Measurements from ENCODE around the gene FDXR. TPM values are rescaled to one million over a fixed set of nuclear protein-coding genes. Genes with fewer than 3 reads are reported as not detected.

The FDXR gene
- polyA plus RNA-seq, 2 of the 4 experiments (the other 2 are of a cell fraction), result 32.5 to 43.3 TPM

DNA sequence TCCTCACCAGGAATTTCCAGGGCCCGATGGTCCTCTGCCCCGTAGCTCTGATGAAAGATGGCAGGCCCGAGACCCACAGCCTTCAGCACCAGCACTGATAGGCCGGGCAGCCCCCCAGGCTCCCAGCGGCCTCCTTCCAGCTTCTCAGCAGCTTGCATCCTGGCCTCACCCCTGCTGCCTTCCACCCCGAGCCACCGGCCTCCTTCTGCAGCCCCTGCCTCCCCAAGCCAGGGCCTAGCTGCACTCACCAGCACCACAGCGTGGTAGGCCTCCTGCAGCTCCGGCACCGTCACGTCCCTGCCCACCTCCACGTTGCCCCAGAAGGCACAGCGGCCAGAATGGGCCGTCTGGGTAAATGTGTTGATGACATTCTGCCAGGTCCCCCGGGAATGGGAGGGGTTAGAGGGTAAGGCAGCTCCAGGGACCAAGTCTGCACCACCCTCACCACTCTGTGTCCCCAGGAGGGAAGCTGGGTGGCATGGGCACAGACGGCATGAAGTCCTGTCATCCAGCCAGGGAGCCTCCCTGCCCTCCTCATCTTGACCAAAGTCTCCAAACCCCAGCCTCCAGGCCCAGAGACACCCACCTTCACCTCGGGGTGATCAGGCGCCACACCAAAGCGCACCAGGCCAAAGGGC is 6.5 kb downstream of the FDXR start:
- Histone ChIP-seq H3K4me3 (no peak overlapping the region), H3K4me2 (no peak overlapping the region), H3K9me3 (peaks cover 5% of the 10 kb centered on the region; the same call in 2 of the 3 replicates), H3K4me1 (peaks cover 32% of the 10 kb centered on the region), H3K27ac (no peak overlapping the region)
- FAIRE-seq, result no peak
- TF ChIP-seq FOXS1 (CRISPR knock-in tag; IDR thresholded peaks at IDR 0.05), result no peak
- no peak for DNase-seq (ENCODE audit: low read depth in 1 of 2, low spot score in 1 of 2)
- ChIA-PET POLR2A (interaction anchor here (0.5 kb wide), 1 partner anchor 28 kb away, joined by 7 read pairs; no protein-coding TSS in a partner anchor), CTCF (interaction anchor here (0.6 to 42.4 kb wide), 18 partner anchors 4 to 300 kb away, joined by 3 to 1302 read pairs (median 8); partner anchors contain the start of genes FDXR, GRIN2C, MRPL58 and NAT9)
- ATAC-seq, result no peak
- 78% methylated on average over 19 of the region's 19 CpGs for WGBS (ENCODE audit: missing lambda C conversion rate)

DNA sequence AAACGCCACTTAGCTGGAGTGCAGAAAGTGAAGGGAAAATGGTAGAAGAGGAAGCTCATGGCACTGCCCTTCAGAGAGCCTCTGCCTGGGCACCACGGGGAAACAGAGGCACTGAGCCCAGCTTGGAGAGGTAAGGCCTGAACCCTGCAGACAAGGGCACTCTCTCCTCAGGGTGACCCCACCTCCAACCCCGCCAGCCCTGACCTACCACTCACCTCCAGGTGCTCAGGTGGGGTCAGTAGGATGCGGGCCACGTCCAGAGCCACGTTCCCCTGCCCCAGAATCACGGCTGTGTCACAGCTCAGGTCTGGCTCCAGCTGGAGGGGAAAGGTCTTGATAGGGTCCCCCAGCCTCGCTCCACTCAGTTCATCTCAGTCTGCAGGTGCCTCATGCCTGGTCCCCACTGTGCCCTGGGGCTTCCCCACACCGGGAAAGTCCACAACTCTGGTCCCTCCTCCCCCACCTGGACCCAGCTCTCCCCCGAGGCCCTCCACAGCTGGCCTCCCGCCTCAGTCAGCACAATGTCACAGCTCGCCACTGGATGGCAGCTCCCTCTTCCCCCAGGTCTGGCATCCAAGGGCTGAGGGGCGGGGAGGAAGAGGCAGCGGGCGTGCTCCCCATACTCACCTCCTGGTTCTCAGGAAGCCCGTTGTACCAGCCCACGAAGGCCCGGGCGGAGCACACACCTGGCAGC is 7.1 kb downstream of the FDXR start:
- H3K4me3 ChIP-seq, result no peak overlapping the region
- FAIRE-seq, result no peak
- CTCF ChIA-PET, result interaction anchor here (0.6 to 42.4 kb wide), 26 partner anchors 4 to 384 kb away, joined by 3 to 1302 read pairs (median 6); partner anchors contain the start of genes FDXR, GRIN2C, MRPL58 and NAT9
- no peak overlapping the region for H3K4me2 ChIP-seq
- ATAC-seq, result peak in 1 of 2 experiments; percentile 13; a peak in 2 of 6 replicates
- H3K9me3 ChIP-seq, result peaks cover 5% of the 10 kb centered on the region; the same call in 2 of the 3 replicates
- TF ChIP-seq RAD21 (conservative IDR thresholded peaks at IDR 0.05 in 1 of 2, IDR thresholded peaks at IDR 0.05 in 1 of 2) (no peak), ZFP36 (IDR thresholded peaks at IDR 0.05; ENCODE audit: borderline replicate concordance, partially characterized antibody) (no peak), EHF (CRISPR knock-in tag; IDR thresholded peaks at IDR 0.05) (no peak), PHF8 (IDR thresholded peaks at IDR 0.05; ENCODE audit: borderline replicate concordance, low read depth) (no peak), NR3C1 (IDR thresholded peaks at IDR 0.05) (no peak), BHLHE40 (IDR thresholded peaks at IDR 0.05; ENCODE audit: low read depth, low read length) (no peak), RNF2 (IDR thresholded peaks at IDR 0.05; ENCODE audit: borderline replicate concordance, low read depth) (no peak), TFCP2L1 (CRISPR knock-in tag; IDR thresholded peaks at IDR 0.05) (no peak), KDM1A (IDR thresholded peaks at IDR 0.05; ENCODE audit: low read depth) (no peak), SREBF2 (IDR thresholded peaks at IDR 0.05) (no peak), EP300 (IDR thresholded peaks at IDR 0.05) (no peak), ZNF302 (CRISPR knock-in tag; IDR thresholded peaks at IDR 0.05) (no peak)
- TF ChIP-seq, protein P1, sequence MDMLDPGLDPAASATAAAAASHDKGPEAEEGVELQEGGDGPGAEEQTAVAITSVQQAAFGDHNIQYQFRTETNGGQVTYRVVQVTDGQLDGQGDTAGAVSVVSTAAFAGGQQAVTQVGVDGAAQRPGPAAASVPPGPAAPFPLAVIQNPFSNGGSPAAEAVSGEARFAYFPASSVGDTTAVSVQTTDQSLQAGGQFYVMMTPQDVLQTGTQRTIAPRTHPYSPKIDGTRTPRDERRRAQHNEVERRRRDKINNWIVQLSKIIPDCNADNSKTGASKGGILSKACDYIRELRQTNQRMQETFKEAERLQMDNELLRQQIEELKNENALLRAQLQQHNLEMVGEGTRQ (IDR thresholded peaks at IDR 0.05), result no peak
- TF ChIP-seq, protein P2, sequence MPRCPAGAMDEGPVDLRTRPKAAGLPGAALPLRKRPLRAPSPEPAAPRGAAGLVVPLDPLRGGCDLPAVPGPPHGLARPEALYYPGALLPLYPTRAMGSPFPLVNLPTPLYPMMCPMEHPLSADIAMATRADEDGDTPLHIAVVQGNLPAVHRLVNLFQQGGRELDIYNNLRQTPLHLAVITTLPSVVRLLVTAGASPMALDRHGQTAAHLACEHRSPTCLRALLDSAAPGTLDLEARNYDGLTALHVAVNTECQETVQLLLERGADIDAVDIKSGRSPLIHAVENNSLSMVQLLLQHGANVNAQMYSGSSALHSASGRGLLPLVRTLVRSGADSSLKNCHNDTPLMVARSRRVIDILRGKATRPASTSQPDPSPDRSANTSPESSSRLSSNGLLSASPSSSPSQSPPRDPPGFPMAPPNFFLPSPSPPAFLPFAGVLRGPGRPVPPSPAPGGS (IDR thresholded peaks at IDR 0.05), result no peak
- 75% methylated on average over 15 of the region's 19 CpGs for WGBS (ENCODE audit: missing lambda C conversion rate)
- POLR2A ChIA-PET, result interaction anchor here (0.5 to 4.9 kb wide), 2 partner anchors 7 to 28 kb away, joined by 7 to 43 read pairs; partner anchors contain the start of gene FDXR
- peaks cover 32% of the 10 kb centered on the region for H3K4me1 ChIP-seq
- no peak overlapping the region for H3K27ac ChIP-seq
- DNase-seq (ENCODE audit: low read depth in 1 of 2, low spot score in 1 of 2), result no peak

DNA sequence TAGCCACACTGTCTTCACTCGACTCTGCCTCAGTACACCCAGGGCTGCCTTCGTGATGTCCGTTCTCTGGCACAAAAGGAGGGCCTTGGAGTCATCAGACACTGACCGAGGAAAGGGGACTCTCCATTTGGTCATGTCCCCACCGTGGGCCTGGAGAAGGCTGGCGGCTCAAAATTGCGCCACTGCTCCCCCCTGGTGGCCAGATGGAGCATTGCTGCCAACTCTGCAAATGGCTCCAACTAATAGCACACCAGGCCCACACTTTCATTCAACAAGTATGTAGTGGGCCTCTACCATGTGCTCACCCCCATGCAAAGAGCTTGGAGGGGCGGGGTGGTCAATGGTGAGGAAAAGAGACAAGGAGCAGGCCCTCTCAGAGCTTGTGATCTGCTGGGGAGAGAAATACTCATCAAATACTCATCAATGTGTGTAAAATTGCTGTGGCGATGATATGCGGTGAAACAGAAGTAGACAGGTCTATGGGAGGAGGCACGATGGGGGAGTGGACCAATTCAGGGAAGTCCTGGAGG is 7.9 kb downstream of the FDXR start:
- CTCF ChIA-PET, result interaction anchor here (0.6 to 42.4 kb wide), 26 partner anchors 5 to 385 kb away, joined by 3 to 1302 read pairs (median 6); partner anchors contain the start of genes FDXR, GRIN2C, MRPL58 and NAT9
- H3K4me2 ChIP-seq, result no peak overlapping the region
- H3K4me1 ChIP-seq, result peaks cover 38% of the 10 kb centered on the region
- ATAC-seq, result peak; percentile 49 to 74
- peaks cover 5% of the 10 kb centered on the region; the same call in 2 of the 3 replicates for H3K9me3 ChIP-seq
- peak; percentile 67 for FAIRE-seq
- no peak overlapping the region for H3K4me3 ChIP-seq
- 25% methylated on average over 11 of the region's 11 CpGs for WGBS (ENCODE audit: missing lambda C conversion rate)
- DNase-seq (ENCODE audit: low read depth in 1 of 2, low spot score in 1 of 2), result peak; percentile 78 to 85
- POLR2A ChIA-PET, result interaction anchor here (4.9 kb wide), 1 partner anchor 8 kb away, joined by 43 read pairs; the partner anchor contains the start of gene FDXR
- H3K27ac ChIP-seq, result no peak overlapping the region
- TF ChIP-seq CHD2 (IDR thresholded peaks at IDR 0.05; ENCODE audit: low read length, partially characterized antibody) (no peak), TP53 (CRISPR knock-in tag; IDR thresholded peaks at IDR 0.05) (no peak), CBX2 (IDR thresholded peaks at IDR 0.05; ENCODE audit: borderline replicate concordance, low read depth) (no peak), POLR2AphosphoS2 (conservative IDR thresholded peaks at IDR 0.05; ENCODE audit: low read length) (no peak), EHF (CRISPR knock-in tag; IDR thresholded peaks at IDR 0.05) (no peak), RAD21 (conservative IDR thresholded peaks at IDR 0.05 in 1 of 2, IDR thresholded peaks at IDR 0.05 in 1 of 2) (peak; percentile 76 to 85), RFX5 (IDR thresholded peaks at IDR 0.05) (no peak), CEBPB (IDR thresholded peaks at IDR 0.05) (peak in 1 of 2 experiments; percentile 53; a peak in 1 of 4 replicates), ESRRA (IDR thresholded peaks at IDR 0.05; ENCODE audit: borderline replicate concordance, low read length) (no peak), NR3C1 (IDR thresholded peaks at IDR 0.05) (no peak), RCOR1 (IDR thresholded peaks at IDR 0.05; ENCODE audit: low read depth, low read length) (no peak), TFCP2L1 (CRISPR knock-in tag; IDR thresholded peaks at IDR 0.05) (no peak), SMC3 (IDR thresholded peaks at IDR 0.05) (peak; percentile 73), HDAC2 (IDR thresholded peaks at IDR 0.05) (no peak), FOSL2 (IDR thresholded peaks at IDR 0.05) (no peak), FOSL2 (CRISPR knock-in tag; IDR thresholded peaks at IDR 0.05) (no peak)
- TF ChIP-seq, protein P3, sequence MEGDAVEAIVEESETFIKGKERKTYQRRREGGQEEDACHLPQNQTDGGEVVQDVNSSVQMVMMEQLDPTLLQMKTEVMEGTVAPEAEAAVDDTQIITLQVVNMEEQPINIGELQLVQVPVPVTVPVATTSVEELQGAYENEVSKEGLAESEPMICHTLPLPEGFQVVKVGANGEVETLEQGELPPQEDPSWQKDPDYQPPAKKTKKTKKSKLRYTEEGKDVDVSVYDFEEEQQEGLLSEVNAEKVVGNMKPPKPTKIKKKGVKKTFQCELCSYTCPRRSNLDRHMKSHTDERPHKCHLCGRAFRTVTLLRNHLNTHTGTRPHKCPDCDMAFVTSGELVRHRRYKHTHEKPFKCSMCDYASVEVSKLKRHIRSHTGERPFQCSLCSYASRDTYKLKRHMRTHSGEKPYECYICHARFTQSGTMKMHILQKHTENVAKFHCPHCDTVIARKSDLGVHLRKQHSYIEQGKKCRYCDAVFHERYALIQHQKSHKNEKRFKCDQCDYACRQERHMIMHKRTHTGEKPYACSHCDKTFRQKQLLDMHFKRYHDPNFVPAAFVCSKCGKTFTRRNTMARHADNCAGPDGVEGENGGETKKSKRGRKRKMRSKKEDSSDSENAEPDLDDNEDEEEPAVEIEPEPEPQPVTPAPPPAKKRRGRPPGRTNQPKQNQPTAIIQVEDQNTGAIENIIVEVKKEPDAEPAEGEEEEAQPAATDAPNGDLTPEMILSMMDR (IDR thresholded peaks at IDR 0.05), result peak; percentile 77
- TF ChIP-seq, protein P4, sequence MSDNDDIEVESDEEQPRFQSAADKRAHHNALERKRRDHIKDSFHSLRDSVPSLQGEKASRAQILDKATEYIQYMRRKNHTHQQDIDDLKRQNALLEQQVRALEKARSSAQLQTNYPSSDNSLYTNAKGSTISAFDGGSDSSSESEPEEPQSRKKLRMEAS (IDR thresholded peaks at IDR 0.05), result no peak
